GM12873 (cell line): Measurements from ENCODE around the gene ATP5F1E.

Source experiments
- CTCF ChIP-seq: IDR thresholded peaks from 2 replicates; pipeline ENCODE4 v1.5.1; 2012; ENCODE audit warnings: low read depth, mild to moderate bottlenecking, moderate library complexity, low read length, control low read depth; ENCODE audit not compliant: insufficient read depth; ENCODE audit errors: missing control alignments

ATP5F1E gene

GRCh38 chr20:59026904-59027740 lies 5.0 kb downstream of the ATP5F1E start:
- no peak for TF ChIP-seq CTCF

DNA sequence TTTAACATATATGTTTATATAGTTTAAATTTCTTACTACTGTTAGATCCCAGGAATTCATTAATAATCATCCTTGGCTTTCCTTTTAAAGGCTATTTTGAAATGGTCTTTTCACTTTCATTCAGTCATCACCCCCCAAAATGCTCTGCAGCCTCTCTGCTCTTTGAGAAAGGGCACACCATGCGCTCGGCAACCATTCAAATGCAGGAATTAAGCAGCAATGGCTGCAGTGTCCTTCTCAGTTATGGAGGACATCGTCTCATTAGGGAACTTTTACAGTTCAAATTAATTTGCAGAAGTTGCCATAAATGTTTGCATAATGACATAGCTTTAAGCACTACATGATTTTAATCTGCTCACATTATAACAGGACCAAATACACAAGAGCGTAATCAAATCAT lies 6.6 kb downstream of the ATP5F1E start:
- no peak for TF ChIP-seq CTCF

- TF ChIP-seq CTCF = no peak
Measured at GRCh38 chr20:59025086-59025485, 7.0 kb downstream of the ATP5F1E start.

DNA sequence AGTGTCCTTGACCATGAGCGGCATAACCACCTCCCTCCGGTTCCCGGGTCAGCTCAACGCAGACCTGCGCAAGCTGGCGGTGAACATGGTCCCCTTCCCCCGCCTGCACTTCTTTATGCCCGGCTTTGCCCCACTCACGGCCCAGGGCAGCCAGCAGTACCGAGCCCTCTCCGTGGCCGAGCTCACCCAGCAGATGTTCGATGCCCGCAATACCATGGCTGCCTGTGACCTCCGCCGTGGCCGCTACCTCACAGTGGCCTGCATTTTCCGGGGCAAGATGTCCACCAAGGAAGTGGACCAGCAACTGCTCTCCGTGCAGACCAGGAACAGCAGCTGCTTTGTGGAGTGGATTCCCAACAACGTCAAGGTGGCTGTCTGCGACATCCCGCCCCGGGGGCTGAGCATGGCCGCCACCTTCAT lies 8.0 kb downstream of the ATP5F1E start:
- no peak for TF ChIP-seq CTCF

- no peak for TF ChIP-seq CTCF
Measured at GRCh38 chr20:59023616-59024015, 8.5 kb downstream of the ATP5F1E start.

DNA sequence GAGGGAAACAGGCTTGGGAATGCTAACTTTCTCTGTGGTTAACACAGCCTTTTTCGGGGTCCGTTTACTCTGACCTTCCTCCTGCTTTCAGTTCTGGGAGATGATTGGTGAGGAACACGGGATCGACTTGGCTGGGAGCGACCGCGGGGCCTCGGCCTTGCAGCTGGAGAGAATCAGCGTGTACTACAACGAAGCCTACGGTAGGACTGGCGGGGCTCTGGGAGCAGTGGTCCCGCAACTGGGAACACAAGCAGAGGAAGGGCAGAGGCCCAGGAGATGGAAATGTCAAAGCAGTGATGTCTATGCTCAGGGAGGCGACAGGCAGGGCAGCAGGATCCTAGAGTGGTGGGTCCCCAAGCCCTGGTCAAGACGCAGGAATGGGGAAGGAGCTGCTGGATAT lies 9.4 kb downstream of the ATP5F1E start:
- no peak for TF ChIP-seq CTCF

GRCh38 chr20:59020938-59021551 lies 11.1 kb downstream of the ATP5F1E start:
- TF ChIP-seq CTCF = no peak
